Measurements from ENCODE around the gene MYMK. TPM values are rescaled to one million over a fixed set of nuclear protein-coding genes. Genes with fewer than 3 reads are reported as not detected.

The MYMK gene
- total RNA-seq, 1 experiment from 2014 or later, result not detected

DNA sequence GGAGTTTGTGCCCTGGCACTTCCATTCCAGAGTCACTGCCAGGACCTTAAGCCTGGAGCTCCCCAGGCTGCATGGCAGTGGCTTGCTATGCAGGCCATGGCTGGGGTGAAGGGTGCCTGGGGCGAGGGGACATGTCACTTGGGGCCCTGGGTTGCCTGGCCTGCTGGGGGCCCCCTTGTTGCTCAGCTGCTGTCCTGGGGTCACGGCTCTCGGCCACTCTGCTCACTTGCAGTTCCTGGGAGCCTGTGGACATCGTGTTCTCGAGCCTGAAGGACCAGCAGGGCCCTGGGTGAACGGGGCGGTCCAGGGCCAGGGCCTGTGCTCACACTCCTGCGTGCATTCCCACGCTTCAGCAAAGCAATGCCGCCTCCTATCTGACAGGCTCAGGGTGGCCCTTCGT is 31.3 kb downstream of the MYMK start:
- no peak for TF ChIP-seq POLR2AphosphoS5 (IDR thresholded peaks at IDR 0.05; ENCODE audit: low read depth, low read length)
- no peak for TF ChIP-seq CBX3 (IDR thresholded peaks at IDR 0.05; ENCODE audit: low read depth)
- TF ChIP-seq ELF1 (IDR thresholded peaks at IDR 0.05; ENCODE audit: borderline replicate concordance, low read depth), result no peak
- TF ChIP-seq SP1 (IDR thresholded peaks at IDR 0.05; ENCODE audit: low read depth), result no peak
- no peak for TF ChIP-seq CEBPB (IDR thresholded peaks at IDR 0.05; ENCODE audit: low read depth)
- TF ChIP-seq JUND (IDR thresholded peaks at IDR 0.05), result no peak
- TF ChIP-seq FOSL1 (IDR thresholded peaks at IDR 0.05; ENCODE audit: low read depth), result no peak
- no peak for TF ChIP-seq ZBTB33 (IDR thresholded peaks at IDR 0.05; ENCODE audit: extremely low read depth, insufficient replicate concordance, low read length)
- no peak for TF ChIP-seq YY1 (IDR thresholded peaks at IDR 0.05; ENCODE audit: extremely low read depth, insufficient replicate concordance, low read depth, low read length)
- no peak for TF ChIP-seq EZH2 (IDR thresholded peaks at IDR 0.05)
- TF ChIP-seq, protein P1, sequence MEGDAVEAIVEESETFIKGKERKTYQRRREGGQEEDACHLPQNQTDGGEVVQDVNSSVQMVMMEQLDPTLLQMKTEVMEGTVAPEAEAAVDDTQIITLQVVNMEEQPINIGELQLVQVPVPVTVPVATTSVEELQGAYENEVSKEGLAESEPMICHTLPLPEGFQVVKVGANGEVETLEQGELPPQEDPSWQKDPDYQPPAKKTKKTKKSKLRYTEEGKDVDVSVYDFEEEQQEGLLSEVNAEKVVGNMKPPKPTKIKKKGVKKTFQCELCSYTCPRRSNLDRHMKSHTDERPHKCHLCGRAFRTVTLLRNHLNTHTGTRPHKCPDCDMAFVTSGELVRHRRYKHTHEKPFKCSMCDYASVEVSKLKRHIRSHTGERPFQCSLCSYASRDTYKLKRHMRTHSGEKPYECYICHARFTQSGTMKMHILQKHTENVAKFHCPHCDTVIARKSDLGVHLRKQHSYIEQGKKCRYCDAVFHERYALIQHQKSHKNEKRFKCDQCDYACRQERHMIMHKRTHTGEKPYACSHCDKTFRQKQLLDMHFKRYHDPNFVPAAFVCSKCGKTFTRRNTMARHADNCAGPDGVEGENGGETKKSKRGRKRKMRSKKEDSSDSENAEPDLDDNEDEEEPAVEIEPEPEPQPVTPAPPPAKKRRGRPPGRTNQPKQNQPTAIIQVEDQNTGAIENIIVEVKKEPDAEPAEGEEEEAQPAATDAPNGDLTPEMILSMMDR (IDR thresholded peaks at IDR 0.05 in 2 of 3, conservative IDR thresholded peaks at IDR 0.05 in 1 of 3; ENCODE audit: borderline replicate concordance in 1 of 3, insufficient read depth in 1 of 3, low read depth in 2 of 3, low read length in 2 of 3), result no peak
- TF ChIP-seq ZFX (IDR thresholded peaks at IDR 0.05), result no peak
- TF ChIP-seq, protein P2, sequence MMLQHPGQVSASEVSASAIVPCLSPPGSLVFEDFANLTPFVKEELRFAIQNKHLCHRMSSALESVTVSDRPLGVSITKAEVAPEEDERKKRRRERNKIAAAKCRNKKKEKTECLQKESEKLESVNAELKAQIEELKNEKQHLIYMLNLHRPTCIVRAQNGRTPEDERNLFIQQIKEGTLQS (IDR thresholded peaks at IDR 0.05), result no peak
- TF ChIP-seq, protein P3, sequence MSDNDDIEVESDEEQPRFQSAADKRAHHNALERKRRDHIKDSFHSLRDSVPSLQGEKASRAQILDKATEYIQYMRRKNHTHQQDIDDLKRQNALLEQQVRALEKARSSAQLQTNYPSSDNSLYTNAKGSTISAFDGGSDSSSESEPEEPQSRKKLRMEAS (IDR thresholded peaks at IDR 0.05), result no peak
- TF ChIP-seq SRF (IDR thresholded peaks at IDR 0.05; ENCODE audit: low read depth), result no peak
- no peak for TF ChIP-seq EGR1 (IDR thresholded peaks at IDR 0.05; ENCODE audit: low read depth)
- no peak for TF ChIP-seq ZNF274 (IDR thresholded peaks at IDR 0.05; ENCODE audit: low read depth, low read length)
- POLR2A ChIA-PET, result no interaction called here

More for the DNA sequence above, 31.3 kb downstream of the MYMK start:
- intact Hi-C loops (cut with micrococcal nuclease), result no loop called here
- DNase-seq (ENCODE audit: low read depth, low spot score), result no peak
- Histone ChIP-seq H2AFZ (ENCODE audit: low read depth, low read length, poor library complexity, severe bottlenecking) (no peak overlapping the region), H3K9me2 (ENCODE audit: insufficient read depth) (no peaks in the 10 kb centered on the region), H3K79me2 (ENCODE audit: insufficient read depth, low read length) (no peaks in the 10 kb centered on the region), H3K9me3 (ENCODE audit: control insufficient read depth in 1 of 2, insufficient read depth in 1 of 2, low read depth in 1 of 2, low read length in 2 of 2) (no peaks in the 10 kb centered on the region), H3K27me3 (ENCODE audit: insufficient read depth, low read length) (no peaks in the 10 kb centered on the region; the same call in 1 of the 2 replicates), H3K4me3 (replicated peaks in 1 of 2; ENCODE audit: low read depth in 1 of 2, low read length in 2 of 2) (no peak overlapping the region), H3K27ac (ENCODE audit: low read depth, low read length) (no peak overlapping the region), H4K20me1 (ENCODE audit: insufficient read depth) (no peaks in the 10 kb centered on the region), H3K9ac (ENCODE audit: low read length) (no peak overlapping the region), H3K4me2 (ENCODE audit: low read length) (no peak overlapping the region), H3K4me1 (ENCODE audit: control insufficient read depth in 1 of 2, insufficient read depth in 2 of 2, low read length in 2 of 2) (no peaks in the 10 kb centered on the region), H3K36me3 (ENCODE audit: control insufficient read depth in 1 of 2, insufficient read depth in 2 of 2, low read length in 2 of 2) (no peaks in the 10 kb centered on the region)
- ChIA-PET CTCF (no interaction called here), RAD21 (ENCODE audit: low non-redundant PET in 1 of 2, low total read pairs in 2 of 2, uncharacterized antibody in 2 of 2, unreplicated experiment in 2 of 2) (no interaction called here)
- no peak for ATAC-seq
- BruUV-seq (replicated peaks), result no TSS peak

Measured in HCT116 (cell line).